Astrocyte (in vitro differentiated cells and primary cell): ENCODE results near the gene TEX36. TPM values are rescaled to one million over a fixed set of nuclear protein-coding genes. Genes with fewer than 3 reads are reported as not detected.

ENCODE experiments used
- DNase-seq: peaks from one replicate; pipeline ENCODE4 v3.0.0-alpha.2; 2010; ENCODE audit warnings: low read depth
- FAIRE-seq: peaks from 2 replicates; lab custom pipeline; 2011; peaks lifted over from hg19 to GRCh38; lab: Jason Lieb, UNC
- H2AFZ ChIP-seq: 2 replicates; pipeline ENCODE4 v1.6.0; 2012; ENCODE audit warnings: low read depth, low read length, inconsistent platforms
- H3K27ac ChIP-seq: 2 replicates; pipeline ENCODE4 v1.5.1; 2011; ENCODE audit warnings: low read depth, low read length, inconsistent platforms
- H3K27me3 ChIP-seq: 2 replicates; pipeline ENCODE4 v1.6.0; 2011; ENCODE audit warnings: low read length, inconsistent platforms; ENCODE audit not compliant: insufficient read depth
- H3K36me3 ChIP-seq: 2 replicates; pipeline ENCODE4 v1.5.1; 2011; ENCODE audit warnings: low read length, inconsistent platforms; ENCODE audit not compliant: insufficient read depth
- H3K4me1 ChIP-seq: 2 replicates; pipeline ENCODE4 v1.5.1; 2011; ENCODE audit warnings: low read length, inconsistent platforms; ENCODE audit not compliant: insufficient read depth
- H3K4me2 ChIP-seq: 2 replicates; pipeline ENCODE4 v1.6.0; 2012; ENCODE audit warnings: low read length, inconsistent platforms
- H3K4me3 ChIP-seq: 2 replicates; pipeline ENCODE4 v1.5.1; 2011; ENCODE audit warnings: low read depth, mild to moderate bottlenecking, low read length, inconsistent platforms; ENCODE audit not compliant: insufficient read depth
- H3K79me2 ChIP-seq: 2 replicates; pipeline ENCODE4 v1.6.0; 2012; ENCODE audit warnings: mild to moderate bottlenecking, low read length, inconsistent platforms; ENCODE audit not compliant: insufficient read depth
- H3K9ac ChIP-seq: 2 replicates; pipeline ENCODE4 v1.6.0; 2012; ENCODE audit warnings: mild to moderate bottlenecking, low read length, inconsistent platforms
- H3K9me3 ChIP-seq: 2 replicates; pipeline ENCODE4 v1.5.1; 2012; ENCODE audit warnings: low read depth, mild to moderate bottlenecking, low read length, inconsistent platforms; ENCODE audit not compliant: insufficient read depth
- H4K20me1 ChIP-seq: 2 replicates; pipeline ENCODE4 v1.6.0; 2012; ENCODE audit warnings: low read length, inconsistent platforms; ENCODE audit not compliant: insufficient read depth
- H3K27ac Mint-ChIP-seq: one replicate; pipeline ENCODE4 v1.8.0; 2021; ENCODE audit warnings: mild to moderate bottlenecking, mixed read lengths; ENCODE audit not compliant: unreplicated experiment
- H3K27me3 Mint-ChIP-seq: one replicate; pipeline ENCODE4 v1.8.0; 2021; ENCODE audit warnings: low read depth, mixed read lengths; ENCODE audit not compliant: unreplicated experiment
- H3K36me3 Mint-ChIP-seq: one replicate; pipeline ENCODE4 v1.8.0; 2021; ENCODE audit warnings: low read depth, mixed read lengths; ENCODE audit not compliant: unreplicated experiment
- H3K4me1 Mint-ChIP-seq: one replicate; pipeline ENCODE4 v1.8.0; 2021; ENCODE audit warnings: low read depth, mixed read lengths; ENCODE audit not compliant: unreplicated experiment
- H3K4me3 Mint-ChIP-seq: one replicate; pipeline ENCODE4 v1.8.0; 2021; ENCODE audit warnings: mild to moderate bottlenecking, moderate library complexity, mixed read lengths; ENCODE audit not compliant: unreplicated experiment
- H3K9me3 Mint-ChIP-seq: one replicate; pipeline ENCODE4 v1.8.0; 2021; ENCODE audit warnings: mild to moderate bottlenecking, mixed read lengths; ENCODE audit not compliant: unreplicated experiment
- EZH2 ChIP-seq: IDR thresholded peaks from 2 replicates; pipeline ENCODE4 v1.6.1; 2012; ENCODE audit warnings: mild to moderate bottlenecking, low read length, inconsistent platforms; ENCODE audit not compliant: insufficient read depth
- total RNA-seq: library from RNA; stranded (reverse); gene quantifications from 2 replicates; pipeline ENCODE4 v1.2.1, GENCODE V29; 2021
- TF ChIP-seq, protein P1 (sequence below): IDR thresholded peaks from 2 replicates; pipeline ENCODE4 v1.5.1; 2011; ENCODE audit warnings: low read depth, mild to moderate bottlenecking, inconsistent platforms, low read length, moderate library complexity; ENCODE audit not compliant: insufficient read depth

The TEX36 gene
- total RNA-seq, 1 donor from 2014 or later, result not detected

DNA sequence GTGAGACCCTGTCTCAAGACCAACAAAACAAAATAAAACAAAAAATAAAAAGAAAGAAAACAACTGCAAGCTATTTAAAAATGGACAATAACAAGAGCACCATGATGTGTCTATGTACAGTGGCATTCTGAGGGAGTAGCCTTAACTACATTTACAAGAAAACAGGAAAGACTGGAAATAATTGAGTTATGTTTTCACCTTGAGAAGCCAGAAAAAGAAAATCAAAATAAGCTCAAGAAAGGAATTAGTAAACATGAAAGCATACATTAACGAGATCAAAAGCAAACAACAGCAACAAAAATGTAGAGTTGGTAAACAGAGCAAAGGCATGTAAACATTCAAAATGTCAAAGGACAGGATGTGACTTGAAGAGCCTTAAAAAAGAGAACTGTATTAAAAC, 36.7 kb downstream of the TEX36 start:
- H3K4me1 Mint-ChIP-seq, result no peaks in the 10 kb centered on the region
- H3K36me3 Mint-ChIP-seq, result no peaks in the 10 kb centered on the region
- no peak for DNase-seq
- Histone ChIP-seq H4K20me1 (no peaks in the 10 kb centered on the region), H3K36me3 (no peaks in the 10 kb centered on the region), H3K79me2 (no peaks in the 10 kb centered on the region), H3K9ac (no peak overlapping the region), H3K9me3 (no peaks in the 10 kb centered on the region), H3K27ac (no peak overlapping the region), H3K4me1 (no peaks in the 10 kb centered on the region), H2AFZ (no peak overlapping the region), H3K4me2 (no peak overlapping the region), H3K4me3 (no peak overlapping the region), H3K27me3 (no peaks in the 10 kb centered on the region)
- H3K4me3 Mint-ChIP-seq, result no peak overlapping the region
- TF ChIP-seq, protein P1, sequence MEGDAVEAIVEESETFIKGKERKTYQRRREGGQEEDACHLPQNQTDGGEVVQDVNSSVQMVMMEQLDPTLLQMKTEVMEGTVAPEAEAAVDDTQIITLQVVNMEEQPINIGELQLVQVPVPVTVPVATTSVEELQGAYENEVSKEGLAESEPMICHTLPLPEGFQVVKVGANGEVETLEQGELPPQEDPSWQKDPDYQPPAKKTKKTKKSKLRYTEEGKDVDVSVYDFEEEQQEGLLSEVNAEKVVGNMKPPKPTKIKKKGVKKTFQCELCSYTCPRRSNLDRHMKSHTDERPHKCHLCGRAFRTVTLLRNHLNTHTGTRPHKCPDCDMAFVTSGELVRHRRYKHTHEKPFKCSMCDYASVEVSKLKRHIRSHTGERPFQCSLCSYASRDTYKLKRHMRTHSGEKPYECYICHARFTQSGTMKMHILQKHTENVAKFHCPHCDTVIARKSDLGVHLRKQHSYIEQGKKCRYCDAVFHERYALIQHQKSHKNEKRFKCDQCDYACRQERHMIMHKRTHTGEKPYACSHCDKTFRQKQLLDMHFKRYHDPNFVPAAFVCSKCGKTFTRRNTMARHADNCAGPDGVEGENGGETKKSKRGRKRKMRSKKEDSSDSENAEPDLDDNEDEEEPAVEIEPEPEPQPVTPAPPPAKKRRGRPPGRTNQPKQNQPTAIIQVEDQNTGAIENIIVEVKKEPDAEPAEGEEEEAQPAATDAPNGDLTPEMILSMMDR, result no peak
- TF ChIP-seq EZH2, result no peak
- no peak overlapping the region for H3K27ac Mint-ChIP-seq
- no peak for FAIRE-seq
- H3K27me3 Mint-ChIP-seq, result peaks cover 17% of the 10 kb centered on the region
- peaks cover 5% of the 10 kb centered on the region for H3K9me3 Mint-ChIP-seq

DNA sequence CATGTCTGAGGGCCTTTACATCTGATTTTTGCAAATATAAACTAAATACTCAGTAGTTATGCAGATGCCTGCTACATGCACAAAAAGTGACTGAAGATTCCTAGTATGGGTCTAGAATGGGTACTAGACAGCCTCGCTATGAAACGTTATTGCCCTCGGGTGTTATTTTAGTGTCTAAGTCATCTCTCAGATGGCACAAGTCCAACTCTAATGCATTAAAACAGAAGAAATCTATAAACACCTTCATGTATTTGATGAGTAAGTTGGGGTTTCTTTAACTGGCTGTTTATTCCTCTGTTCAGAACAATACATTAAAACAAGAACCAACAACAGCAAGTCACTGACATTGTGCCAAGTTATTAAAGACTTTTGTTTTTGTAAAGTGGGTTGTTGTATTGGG, 41.6 kb downstream of the TEX36 start:
- H3K9ac ChIP-seq, result no peak overlapping the region
- no peak for DNase-seq
- no peak overlapping the region for H2AFZ ChIP-seq
- Mint-ChIP-seq H3K4me3 (no peak overlapping the region), H3K4me1 (no peaks in the 10 kb centered on the region), H3K27me3 (peaks cover 3% of the 10 kb centered on the region), H3K27ac (no peak overlapping the region), H3K36me3 (no peaks in the 10 kb centered on the region), H3K9me3 (no peaks in the 10 kb centered on the region)
- FAIRE-seq, result no peak
- no peak for TF ChIP-seq EZH2
- TF ChIP-seq, protein P1, result no peak
- no peaks in the 10 kb centered on the region for H4K20me1 ChIP-seq
- no peak overlapping the region for H3K4me2 ChIP-seq
- no peaks in the 10 kb centered on the region for H3K36me3 ChIP-seq
- H3K79me2 ChIP-seq, result no peaks in the 10 kb centered on the region
- no peak overlapping the region for H3K27ac ChIP-seq
- no peaks in the 10 kb centered on the region for H3K9me3 ChIP-seq
- H3K4me3 ChIP-seq, result no peak overlapping the region
- no peaks in the 10 kb centered on the region for H3K27me3 ChIP-seq
- H3K4me1 ChIP-seq, result no peaks in the 10 kb centered on the region

DNA sequence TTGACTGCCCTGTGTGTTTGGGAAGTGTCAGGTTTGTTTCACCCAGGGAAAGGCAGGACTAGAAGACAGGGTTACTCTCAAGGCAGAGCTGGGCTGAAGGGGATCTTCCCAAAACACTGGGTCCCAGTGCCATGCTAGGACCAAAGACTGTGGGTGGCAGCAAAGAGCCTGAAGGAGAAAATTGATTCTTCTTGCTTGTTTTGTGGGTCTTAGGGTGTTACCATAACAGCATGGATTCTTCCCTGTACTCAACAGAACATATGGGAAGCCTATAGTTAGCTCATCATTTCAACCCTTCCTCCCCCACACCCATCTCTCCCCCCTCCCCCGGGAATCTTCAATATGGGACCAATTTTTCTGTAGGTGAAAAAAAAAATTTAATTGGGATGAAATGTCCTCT, 42.3 kb downstream of the TEX36 start:
- H3K4me1 ChIP-seq, result no peaks in the 10 kb centered on the region
- TF ChIP-seq, protein P1, result no peak
- no peak for TF ChIP-seq EZH2
- H3K27ac ChIP-seq, result no peak overlapping the region
- no peaks in the 10 kb centered on the region for H3K79me2 ChIP-seq
- peaks cover 3% of the 10 kb centered on the region for H3K27me3 Mint-ChIP-seq
- H3K9me3 Mint-ChIP-seq, result no peaks in the 10 kb centered on the region
- H3K9me3 ChIP-seq, result no peaks in the 10 kb centered on the region
- no peaks in the 10 kb centered on the region for H3K4me1 Mint-ChIP-seq
- no peaks in the 10 kb centered on the region for H3K36me3 ChIP-seq
- H3K4me3 ChIP-seq, result no peak overlapping the region
- no peaks in the 10 kb centered on the region for H3K36me3 Mint-ChIP-seq
- H3K9ac ChIP-seq, result no peak overlapping the region
- FAIRE-seq (no peak), DNase-seq (no peak)
- H3K4me2 ChIP-seq, result no peak overlapping the region
- no peak overlapping the region for H3K4me3 Mint-ChIP-seq
- H3K27ac Mint-ChIP-seq, result no peak overlapping the region
- H3K27me3 ChIP-seq, result no peaks in the 10 kb centered on the region
- no peak overlapping the region for H2AFZ ChIP-seq
- no peaks in the 10 kb centered on the region for H4K20me1 ChIP-seq
